K562 (cell line): ENCODE data around the gene ARL4D. TPM values are rescaled to one million over a fixed set of nuclear protein-coding genes. Genes with fewer than 3 reads are reported as not detected.
"Not testable (repeated sequence)": the region's sequence is repeated elsewhere in the genome, so short reads cannot be mapped to it uniquely, and the experiment has no call there.

Experiments
- ATAC-seq: fragments of 200-7000 bp; cut with Tn5 transposase; 3 replicates; pipeline ENCODE4 v1.9.1; 2020; ENCODE audit warnings: moderate library complexity
- BruUV-seq: library from RNA; stranded (reverse); fragments of 400-500 nt; replicated peaks from 2 replicates; lab custom pipeline; 2021; lab: Mats Ljungman, UMichigan
- CTCF ChIA-PET: fragments of 300-600 bp; formaldehyde crosslinking; extraction: SDS; loops from one replicate; lab custom pipeline; 2021; ENCODE audit warnings: low intra/inter-chr PET ratio; lab: Yijun Ruan, JAX
- POLR2A ChIA-PET: fragments of 300-600, 350-650 bp; sonication (Branson Sonifier 250); formaldehyde crosslinking; extraction: SDS; loops from one replicate; lab custom pipeline; 2021; ENCODE audit warnings: antibody characterized with exemption, inconsistent platforms; lab: Yijun Ruan, JAX
- DNase-seq, 4 experiments: peaks; one replicate each; pipeline versions ENCODE4 v3.0.0 to v3.0.0-alpha.2; 2011 to 2018; ENCODE audit warnings: low spot score in 3 of 4, mixed read lengths in 3 of 4; ENCODE audit errors: extremely low read depth in 1 of 4
- FAIRE-seq: peaks from 2 replicates; lab custom pipeline; 2011; peaks lifted over from hg19 to GRCh38; lab: Jason Lieb, UNC
- H2AFZ ChIP-seq: 2 replicates; pipeline ENCODE4 v1.6.0; 2011; ENCODE audit warnings: low read depth, low read length, control low read depth, inconsistent platforms
- H3K27ac ChIP-seq: fragments of 200-600 bp; 3 replicates; pipeline ENCODE4 v1.8.0; 2011; ENCODE audit warnings: low read depth, mild to moderate bottlenecking, control low read depth, inconsistent platforms, low read length, moderate library complexity, mixed read lengths; ENCODE audit errors: extremely low read depth
- H3K27me3 ChIP-seq, 2 experiments: fragments of 300-600 bp in 1 of 2; 2 replicates in 1 of 2; 3 replicates in 1 of 2; pipeline versions ENCODE4 v1.6.0 to v1.8.0; 2011; ENCODE audit warnings: inconsistent platforms in 2 of 2, low read length in 2 of 2, mild to moderate bottlenecking in 1 of 2, mixed read lengths in 1 of 2, moderate library complexity in 1 of 2; ENCODE audit not compliant: control insufficient read depth in 2 of 2, insufficient read depth in 2 of 2
- H3K36me3 ChIP-seq: fragments of 300-600 bp; 3 replicates; pipeline ENCODE4 v1.8.0; 2011; ENCODE audit warnings: mild to moderate bottlenecking, low read length, inconsistent platforms; ENCODE audit not compliant: control insufficient read depth, insufficient read depth
- H3K4me1 ChIP-seq, 2 experiments: fragments of 200-600 bp in 1 of 2; replicated peaks in 1 of 2; 2 replicates in 1 of 2; 3 replicates in 1 of 2; pipeline versions ENCODE4 v1.5.1 to v1.8.0; 2011; ENCODE audit warnings: inconsistent platforms in 2 of 2, low read length in 2 of 2, mild to moderate bottlenecking in 1 of 2, mixed read lengths in 1 of 2, moderate library complexity in 1 of 2; ENCODE audit not compliant: control insufficient read depth in 2 of 2, insufficient read depth in 2 of 2
- H3K4me2 ChIP-seq: 2 replicates; pipeline ENCODE4 v1.6.1; 2011; ENCODE audit warnings: low read length, control low read depth, inconsistent platforms, mixed read lengths; ENCODE audit not compliant: insufficient read depth
- H3K4me3 ChIP-seq: fragments of 200-600 bp; sonication (generic), shearing (Covaris generic); 2 replicates; pipeline ENCODE4 v1.5.1; 2016; ENCODE audit warnings: control low read depth, inconsistent platforms
- H3K79me2 ChIP-seq: fragments of 200-600 bp; 3 replicates; pipeline ENCODE4 v1.8.0; 2011; ENCODE audit warnings: low read length, inconsistent platforms; ENCODE audit not compliant: control insufficient read depth, insufficient read depth
- H3K9ac ChIP-seq, 2 experiments: 2 replicates each; pipeline versions ENCODE4 v1.6.0 to v1.6.1; 2011; ENCODE audit warnings: low read depth in 2 of 2, low read length in 2 of 2, control low read depth in 1 of 2, inconsistent platforms in 1 of 2, mild to moderate bottlenecking in 1 of 2, mixed read lengths in 1 of 2; ENCODE audit not compliant: insufficient read depth in 1 of 2
- H3K9me1 ChIP-seq: one replicate; pipeline ENCODE4 v1.6.0; 2011; ENCODE audit warnings: inconsistent platforms, mild to moderate bottlenecking, low read length, moderate library complexity; ENCODE audit not compliant: control insufficient read depth, insufficient read depth
- H3K9me3 ChIP-seq: replicated peaks from 2 replicates; pipeline ENCODE4 v1.5.1; 2011; ENCODE audit warnings: low read depth, low read length, inconsistent platforms; ENCODE audit not compliant: control insufficient read depth, insufficient read depth
- H4K20me1 ChIP-seq: replicated peaks from 2 replicates; pipeline ENCODE4 v1.6.1; 2011; ENCODE audit warnings: low read length, inconsistent platforms, mixed read lengths; ENCODE audit not compliant: control insufficient read depth, insufficient read depth
- CTCF ChIP-seq, 3 experiments: IDR thresholded peaks in 2 of 3; conservative IDR thresholded peaks in 1 of 3; 2 replicates each; pipeline ENCODE4 v1.5.1; 2011 to 2012; ENCODE audit warnings: low read length in 3 of 3, mild to moderate bottlenecking in 3 of 3, control low read depth in 2 of 3, improper control_type of control experiment in 1 of 3, inconsistent platforms in 1 of 3, low read depth in 1 of 3, mixed read lengths in 1 of 3, moderate library complexity in 1 of 3; ENCODE audit not compliant: insufficient read depth in 2 of 3
- HLTF ChIP-seq: fragments of 450-650 bp; IDR thresholded peaks from 2 replicates; pipeline ENCODE4 v1.6.1; 2016
- ZNF239 ChIP-seq: fragments of 250-450 bp; sonication (Bioruptor Pico); IDR thresholded peaks from 2 replicates; pipeline ENCODE4 v1.4.0; 2020; ENCODE audit warnings: mild to moderate bottlenecking
- WGBS: fragments of 100-300 bp; shearing (Covaris generic); methylation state at CpG from one replicate; pipeline ENCODE4 v1.1.6; 2016; ENCODE audit warnings: low coverage, mixed read lengths; ENCODE audit not compliant: insufficient coverage; ENCODE audit errors: missing lambda C conversion rate; 5-methylcytosine and 5-hydroxymethylcytosine counted together
- in situ Hi-C: fragments of 300-500 bp; cut with MboI; formaldehyde crosslinking; loops from 4 replicates; pipeline ENCODE4 v1.15.0; 2018; ENCODE audit warnings: inconsistent platforms, mixed read lengths
- intact Hi-C: fragments of 100-400 bp; cut with micrococcal nuclease; formaldehyde crosslinking; loops from 2 replicates; pipeline ENCODE4 v1.14.2; 2022
- polyA plus RNA-seq, 8 experiments: library from polyadenylated mRNA; depleted of rRNA in 4 of 8; stranded (reverse) in 5 of 8; unstranded in 3 of 8; fragments of >200 nt; fragmentation: Nextera tagmentation in 2 of 8; fragmentation: Illumina TruSeq in 1 of 8; extraction: Ambion mirVana in 2 of 8; extraction: Trizol in 1 of 8; gene quantifications; 2 replicates each; pipeline versions ENCODE4 v1.2.1 to v1.2.3, GENCODE V29; 2011 to 2014; ENCODE audit warnings: inconsistent platforms in 1 of 8, missing spikeins in 1 of 8
- total RNA-seq, 7 experiments: library from RNA; depleted of rRNA in 6 of 7; stranded (reverse); fragments of >200 nt in 6 of 7; fragmentation: Illumina TruSeq in 2 of 7; extraction: Trizol in 2 of 7; gene quantifications; 2 replicates each; pipeline versions ENCODE4 v1.2.1 to v1.2.3, GENCODE V29; 2011 to 2021; ENCODE audit warnings: low replicate concordance in 1 of 7

Gene ARL4D
- total and polyA plus RNA-seq, 9 of the 15 experiments (the other 6 are each of a cell fraction or from before 2014, with no cell fraction given), result 0.07 to 0.53 (median 0.28) TPM; not detected in 1

GRCh38 chr17:43393944-43394482, 4.8 kb upstream of the ARL4D start (continued):
- peak; percentile 90 to 97 (median 93) for TF ChIP-seq CTCF (IDR thresholded peaks at IDR 0.05 in 2 of 3, conservative IDR thresholded peaks at IDR 0.05 in 1 of 3; ENCODE audit: insufficient read depth in 2 of 3, low read depth in 1 of 3, low read length in 3 of 3)
- TF ChIP-seq ZNF239, result no peak
- no peak for TF ChIP-seq HLTF
- TF ChIP-seq, all 486 proteins: peak for 28

GRCh38 chr17:43394696-43395095, 4.1 kb upstream of the ARL4D start:
- H2AFZ ChIP-seq, H3K4me2 ChIP-seq, H3K36me3 ChIP-seq, H3K9me1 ChIP-seq, H3K27me3 ChIP-seq, in situ Hi-C loops, FAIRE-seq, H3K9ac ChIP-seq, BruUV-seq, H3K79me2 ChIP-seq, H3K9me3 ChIP-seq, DNase-seq, ATAC-seq, H3K4me3 ChIP-seq, H3K27ac ChIP-seq, H4K20me1 ChIP-seq: not testable (repeated sequence)
- ChIA-PET CTCF (interaction anchor here (1.2 to 6.9 kb wide), 3 partner anchors 34 to 88 kb away, joined by 5 to 181 read pairs (median 7); partner anchors contain the start of gene DHX8), POLR2A (interaction anchor here (0.8 kb wide), 1 partner anchor 27 kb away, joined by 3 read pairs; no protein-coding TSS in a partner anchor)
- intact Hi-C loops, result loop anchor here (1.0 kb wide), 1 partner anchor 89 kb away; the partner anchor contains the start of gene DHX8
- 78% methylated on average over 12 of the region's 12 CpGs for WGBS
- peaks cover 9 to 11% of the 10 kb centered on the region in 2 experiments; a peak in 4 of 5 replicates for H3K4me1 ChIP-seq
